Type B pancreatic cell (in vitro differentiated cells): ENCODE results near the gene FGF11. TPM values are rescaled to one million over a fixed set of nuclear protein-coding genes. Genes with fewer than 3 reads are reported as not detected.
A peak's percentile ranks its signal among the peaks of the same experiment; 100 is the strongest.
"Not testable (repeated sequence)": the region's sequence is repeated elsewhere in the genome, so short reads cannot be mapped to it uniquely, and the experiment has no call there.

Experiments
- DNase-seq: peaks from one replicate; pipeline ENCODE4 v3.0.0; 2021; ENCODE audit warnings: mixed read lengths; ENCODE audit not compliant: unreplicated experiment; ENCODE audit errors: extremely low spot score
- H3K27ac Mint-ChIP-seq: 2 replicates; pipeline ENCODE4 v1.8.0; 2021; ENCODE audit warnings: mild to moderate bottlenecking, mixed read lengths
- H3K27me3 Mint-ChIP-seq: 2 replicates; pipeline ENCODE4 v1.8.0; 2021; ENCODE audit warnings: mixed read lengths
- H3K36me3 Mint-ChIP-seq: 2 replicates; pipeline ENCODE4 v1.8.0; 2021; ENCODE audit warnings: mixed read lengths
- H3K4me1 Mint-ChIP-seq: one replicate; pipeline ENCODE4 v1.8.0; 2021; ENCODE audit warnings: mixed read lengths; ENCODE audit not compliant: unreplicated experiment
- H3K4me3 Mint-ChIP-seq: 2 replicates; pipeline ENCODE4 v1.8.0; 2021; ENCODE audit warnings: mild to moderate bottlenecking, mixed read lengths
- H3K9me3 Mint-ChIP-seq: 2 replicates; pipeline ENCODE4 v1.8.0; 2021; ENCODE audit warnings: mixed read lengths
- CTCF ChIP-seq: fragments of 200-600 bp; sonication (generic); conservative IDR thresholded peaks from 2 replicates; pipeline ENCODE4 v1.5.0; 2021; ENCODE audit warnings: antibody characterized with exemption, mild to moderate bottlenecking
- total RNA-seq: library from RNA; stranded (reverse); gene quantifications from 2 replicates; pipeline ENCODE4 v1.2.1, GENCODE V29; 2021; ENCODE audit warnings: low replicate concordance

FGF11 gene
- total RNA-seq, 1 donor from 2014 or later: 21.8 TPM

- Mint-ChIP-seq H3K9me3 (no peaks in the 10 kb centered on the region), H3K36me3 (peaks cover 8% of the 10 kb centered on the region), H3K4me1 (peaks cover 48% of the 10 kb centered on the region), H3K27ac (peak overlapping the region; percentile 100), H3K27me3 (no peaks in the 10 kb centered on the region), H3K4me3 (peak overlapping the region; percentile 88)
- DNase-seq: no peak
- peak; percentile 26 for TF ChIP-seq CTCF
These were observed 39.2 kb downstream of the FGF11 start for GRCh38 chr17:7478276-7479212.

- no peak for TF ChIP-seq CTCF
- Mint-ChIP-seq H3K4me3 (peak within 1 kb of the TSS; percentile 99), H3K27me3 (no peaks in the 10 kb centered on the region), H3K4me1 (peaks cover 50% of the 10 kb centered on the region), H3K36me3 (peaks cover 8% of the 10 kb centered on the region), H3K27ac (peak within 1 kb of the TSS; percentile 100), H3K9me3 (no peaks in the 10 kb centered on the region)
- no peak for DNase-seq
These were observed 40.1 kb downstream of the FGF11 start, which contains the start of gene ZBTB4 for GRCh38 chr17:7479213-7480088. Gene ZBTB4 (minus strand): TSS chr17:7479631. CDS start chr17:7466801, 12,830 bp downstream.

GRCh38 chr17:7480089-7480384 lies 40.7 kb downstream of the FGF11 start:
- no peaks in the 10 kb centered on the region for H3K27me3 Mint-ChIP-seq
- DNase-seq: no peak
- peak overlapping the region; percentile 100 for H3K27ac Mint-ChIP-seq
- no peak for TF ChIP-seq CTCF
- peaks cover 54% of the 10 kb centered on the region for H3K4me1 Mint-ChIP-seq
- peaks cover 12% of the 10 kb centered on the region for H3K36me3 Mint-ChIP-seq
- no peaks in the 10 kb centered on the region for H3K9me3 Mint-ChIP-seq
- peak overlapping the region; percentile 99 for H3K4me3 Mint-ChIP-seq

- not testable (repeated sequence) for H3K9me3 Mint-ChIP-seq, H3K36me3 Mint-ChIP-seq, DNase-seq, H3K27me3 Mint-ChIP-seq
- peak within 1 kb of the TSS; percentile 99 for H3K4me3 Mint-ChIP-seq
- peaks cover 58% of the 10 kb centered on the region for H3K4me1 Mint-ChIP-seq
- H3K27ac Mint-ChIP-seq: peak within 1 kb of the TSS; percentile 100
These were observed 42.0 kb downstream of the FGF11 start, which contains the start of gene SLC35G6 for GRCh38 chr17:7481275-7481674. Gene SLC35G6 (plus strand): TSS chr17:7481446. CDS start chr17:7481517, 71 bp downstream.

GRCh38 chr17:7481842-7482741 lies 42.8 kb downstream of the FGF11 start:
- not testable (repeated sequence) for H3K9me3 Mint-ChIP-seq, H3K27me3 Mint-ChIP-seq, DNase-seq, H3K36me3 Mint-ChIP-seq
- H3K27ac Mint-ChIP-seq: peak overlapping the region; percentile 100
- peaks cover 55% of the 10 kb centered on the region for H3K4me1 Mint-ChIP-seq
- peak overlapping the region; percentile 98 for H3K4me3 Mint-ChIP-seq

- not testable (repeated sequence) for H3K27me3 Mint-ChIP-seq, H3K9me3 Mint-ChIP-seq, DNase-seq, H3K36me3 Mint-ChIP-seq
- Mint-ChIP-seq H3K27ac (peak overlapping the region; percentile 100), H3K4me1 (peaks cover 55% of the 10 kb centered on the region), H3K4me3 (peak overlapping the region; percentile 98)
These were observed 43.4 kb downstream of the FGF11 start for GRCh38 chr17:7482742-7483088.
